MM.1S (cell line): Measurements from ENCODE around the gene FOXP4.

ENCODE experiments used
- DNase-seq: peaks from one replicate; pipeline ENCODE4 v3.0.0-alpha.2; 2015
- H2AFZ ChIP-seq: fragments of 300-600 bp; sonication (generic); 2 replicates; pipeline ENCODE4 v1.6.0; 2016; ENCODE audit warnings: antibody characterized with exemption, low read length
- H3F3A ChIP-seq: fragments of 300-600 bp; sonication (generic); 2 replicates; pipeline ENCODE4 v1.6.1; 2016; ENCODE audit warnings: mild to moderate bottlenecking, antibody characterized with exemption, low read length, moderate library complexity, mixed read lengths; ENCODE audit not compliant: insufficient read depth
- H3K27ac ChIP-seq: fragments of 300-600 bp; sonication (generic); 2 replicates; pipeline ENCODE4 v1.5.1; 2016; ENCODE audit warnings: mild to moderate bottlenecking, low read length
- H3K27me3 ChIP-seq: fragments of 300-600 bp; sonication (generic); replicated peaks from 2 replicates; pipeline ENCODE4 v1.6.0; 2016; ENCODE audit warnings: low read length; ENCODE audit not compliant: insufficient read depth
- H3K36me3 ChIP-seq: fragments of 300-600 bp; sonication (generic); replicated peaks from 2 replicates; pipeline ENCODE4 v1.6.1; 2016; ENCODE audit warnings: mild to moderate bottlenecking, low read length, mixed read lengths; ENCODE audit not compliant: insufficient read depth
- H3K4me1 ChIP-seq: fragments of 300-600 bp; sonication (generic); 2 replicates; pipeline ENCODE4 v1.6.1; 2016; ENCODE audit warnings: low read length, mixed read lengths
- H3K4me2 ChIP-seq: fragments of 300-600 bp; sonication (generic); 2 replicates; pipeline ENCODE4 v1.6.0; 2016; ENCODE audit warnings: low read depth, low read length
- H3K4me3 ChIP-seq: fragments of 300-600 bp; sonication (generic); 2 replicates; pipeline ENCODE4 v1.5.1; 2016; ENCODE audit warnings: low read length, mixed read lengths
- H3K79me2 ChIP-seq: fragments of 300-600 bp; sonication (generic); 2 replicates; pipeline ENCODE4 v1.6.1; 2016; ENCODE audit warnings: mixed run types, low read length, mixed read lengths
- H3K9ac ChIP-seq: fragments of 300-600 bp; sonication (generic); 2 replicates; pipeline ENCODE4 v1.6.1; 2016; ENCODE audit warnings: low read length, mixed read lengths
- H3K9me2 ChIP-seq: fragments of 300-600 bp; sonication (generic); replicated peaks from 2 replicates; pipeline ENCODE4 v1.6.1; 2016; ENCODE audit warnings: mild to moderate bottlenecking, low read length, mixed read lengths; ENCODE audit not compliant: insufficient read depth
- H3K9me3 ChIP-seq: fragments of 300-600 bp; sonication (generic); replicated peaks from 2 replicates; pipeline ENCODE4 v1.6.1; 2016; ENCODE audit warnings: mild to moderate bottlenecking, low read length, mixed read lengths; ENCODE audit not compliant: insufficient read depth
- H4K20me1 ChIP-seq: fragments of 300-600 bp; sonication (generic); 2 replicates; pipeline ENCODE4 v1.6.1; 2016; ENCODE audit warnings: mild to moderate bottlenecking, low read length, moderate library complexity, mixed read lengths; ENCODE audit not compliant: insufficient read depth
- CTCF ChIP-seq: fragments of 300-600 bp; sonication (generic); IDR thresholded peaks from 2 replicates; pipeline ENCODE4 v1.5.1; 2016; ENCODE audit warnings: antibody characterized with exemption, low read length, mixed read lengths
- EZH2 ChIP-seq: fragments of 300-600 bp; sonication (generic); optimal IDR thresholded peaks from 2 replicates; pipeline ENCODE3; 2017; ENCODE audit warnings: low read depth, mild to moderate bottlenecking, antibody characterized with exemption, low read length, mixed read lengths
- EZH2phosphoT487 ChIP-seq: fragments of 300-600 bp; sonication (generic); IDR thresholded peaks from 2 replicates; pipeline ENCODE4 v1.6.1; 2018; ENCODE audit warnings: antibody characterized with exemption, low read length

Gene FOXP4

GRCh38 chr6:41570259-41570615, 24.1 kb downstream of the FOXP4 start:
- no peak overlapping the region for H3K4me3 ChIP-seq
- TF ChIP-seq CTCF: no peak
- no peak for TF ChIP-seq EZH2
- TF ChIP-seq EZH2phosphoT487: no peak
- no peaks in the 10 kb centered on the region for H3K79me2 ChIP-seq
- no peaks in the 10 kb centered on the region for H3K36me3 ChIP-seq
- no peaks in the 10 kb centered on the region for H3F3A ChIP-seq
- no peak overlapping the region for H3K9ac ChIP-seq
- no peak overlapping the region for H3K27ac ChIP-seq
- no peak overlapping the region for H3K4me2 ChIP-seq
- no peak overlapping the region for H2AFZ ChIP-seq
- no peaks in the 10 kb centered on the region for H3K4me1 ChIP-seq
- H4K20me1 ChIP-seq: no peaks in the 10 kb centered on the region
- H3K27me3 ChIP-seq: no peaks in the 10 kb centered on the region
- H3K9me3 ChIP-seq: no peaks in the 10 kb centered on the region
- DNase-seq: no peak
- H3K9me2 ChIP-seq: no peaks in the 10 kb centered on the region

- H3K4me1 ChIP-seq: no peaks in the 10 kb centered on the region
- H3K9me2 ChIP-seq: no peaks in the 10 kb centered on the region
- no peak for DNase-seq
- H3K36me3 ChIP-seq: no peaks in the 10 kb centered on the region
- no peak overlapping the region for H3K27ac ChIP-seq
- no peaks in the 10 kb centered on the region for H3K27me3 ChIP-seq
- no peak overlapping the region for H3K4me2 ChIP-seq
- H3K9me3 ChIP-seq: no peaks in the 10 kb centered on the region
- H3F3A ChIP-seq: no peaks in the 10 kb centered on the region
- no peak overlapping the region for H3K9ac ChIP-seq
- H3K4me3 ChIP-seq: no peak overlapping the region
- H3K79me2 ChIP-seq: no peaks in the 10 kb centered on the region
- H2AFZ ChIP-seq: no peak overlapping the region
- TF ChIP-seq CTCF: no peak
- H4K20me1 ChIP-seq: no peaks in the 10 kb centered on the region
These were observed 25.0 kb downstream of the FOXP4 start for GRCh38 chr6:41571021-41571780.

GRCh38 chr6:41572613-41573012, 26.4 kb downstream of the FOXP4 start:
- Histone ChIP-seq H3K27ac (no peak overlapping the region), H3F3A (no peaks in the 10 kb centered on the region), H3K36me3 (no peaks in the 10 kb centered on the region), H3K9me2 (no peaks in the 10 kb centered on the region), H2AFZ (no peak overlapping the region), H3K4me1 (no peaks in the 10 kb centered on the region), H4K20me1 (no peaks in the 10 kb centered on the region), H3K27me3 (no peaks in the 10 kb centered on the region), H3K4me3 (no peak overlapping the region), H3K9me3 (no peaks in the 10 kb centered on the region), H3K4me2 (no peak overlapping the region), H3K9ac (no peak overlapping the region), H3K79me2 (no peaks in the 10 kb centered on the region)
- no peak for DNase-seq
- TF ChIP-seq EZH2phosphoT487: no peak
- TF ChIP-seq EZH2: no peak
- TF ChIP-seq CTCF: no peak
